Measurements from ENCODE around the gene SYNE3.

The SYNE3 gene

GRCh38 chr14:95489214-95490137 is 27.0 kb downstream of the SYNE3 start:
- peak; percentile 30 for DNase-seq (ENCODE audit: low spot score)

GRCh38 chr14:95488376-95489213 is 27.9 kb downstream of the SYNE3 start:
- peak; percentile 55 for DNase-seq (ENCODE audit: low spot score)

- DNase-seq (ENCODE audit: low spot score), result no peak
Measured at GRCh38 chr14:95487669-95488084, 28.8 kb downstream of the SYNE3 start.

- peak; percentile 93 for DNase-seq (ENCODE audit: low spot score)
Measured at GRCh38 chr14:95486875-95487668, 29.4 kb downstream of the SYNE3 start.

GRCh38 chr14:95485222-95485819 is 31.1 kb downstream of the SYNE3 start:
- DNase-seq (ENCODE audit: low spot score), result no peak

GRCh38 chr14:95484296-95484695 is 32.2 kb downstream of the SYNE3 start:
- DNase-seq (ENCODE audit: low spot score), result no peak

DNA sequence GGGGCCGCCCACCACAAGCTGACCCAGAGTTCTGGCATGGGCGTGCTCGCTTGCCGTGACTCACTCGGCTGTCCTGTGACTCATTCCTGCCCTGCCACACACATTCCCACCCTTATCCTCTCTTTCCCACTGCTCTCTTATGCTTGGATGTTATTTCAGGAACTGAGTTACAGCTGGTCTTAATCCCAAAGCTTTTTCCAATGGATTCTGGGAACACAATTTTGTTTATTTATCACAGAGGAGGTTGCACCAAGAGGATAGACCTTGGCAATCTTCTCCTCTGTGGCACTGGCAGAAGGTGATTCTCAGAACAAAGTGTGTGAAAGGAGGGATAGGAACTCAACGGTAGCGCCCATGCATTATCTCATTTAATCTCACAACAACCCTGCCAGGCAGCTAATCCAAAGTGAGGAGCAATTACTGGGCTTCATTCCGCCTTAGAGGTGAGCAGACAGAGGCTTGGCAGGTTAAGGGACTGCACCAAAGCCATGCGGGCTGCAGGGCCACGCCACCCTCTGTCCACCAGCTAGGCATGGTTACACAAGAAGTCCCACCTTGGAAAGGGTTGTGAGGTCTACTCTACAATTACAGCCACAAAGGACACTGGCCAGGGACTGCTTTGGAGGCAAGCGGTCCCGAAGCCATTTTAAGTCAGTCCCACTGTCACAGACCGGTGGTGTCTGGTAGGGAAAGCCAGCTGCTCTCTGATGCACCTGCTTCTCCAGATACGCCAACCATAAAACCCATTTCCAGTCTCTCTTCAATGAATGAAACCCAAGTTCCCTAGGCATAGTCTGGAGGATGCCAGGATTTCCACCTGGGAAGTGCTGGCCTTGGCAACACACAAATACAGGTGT is 32.9 kb downstream of the SYNE3 start:
- DNase-seq (ENCODE audit: low spot score), result peak; percentile 37

DNA sequence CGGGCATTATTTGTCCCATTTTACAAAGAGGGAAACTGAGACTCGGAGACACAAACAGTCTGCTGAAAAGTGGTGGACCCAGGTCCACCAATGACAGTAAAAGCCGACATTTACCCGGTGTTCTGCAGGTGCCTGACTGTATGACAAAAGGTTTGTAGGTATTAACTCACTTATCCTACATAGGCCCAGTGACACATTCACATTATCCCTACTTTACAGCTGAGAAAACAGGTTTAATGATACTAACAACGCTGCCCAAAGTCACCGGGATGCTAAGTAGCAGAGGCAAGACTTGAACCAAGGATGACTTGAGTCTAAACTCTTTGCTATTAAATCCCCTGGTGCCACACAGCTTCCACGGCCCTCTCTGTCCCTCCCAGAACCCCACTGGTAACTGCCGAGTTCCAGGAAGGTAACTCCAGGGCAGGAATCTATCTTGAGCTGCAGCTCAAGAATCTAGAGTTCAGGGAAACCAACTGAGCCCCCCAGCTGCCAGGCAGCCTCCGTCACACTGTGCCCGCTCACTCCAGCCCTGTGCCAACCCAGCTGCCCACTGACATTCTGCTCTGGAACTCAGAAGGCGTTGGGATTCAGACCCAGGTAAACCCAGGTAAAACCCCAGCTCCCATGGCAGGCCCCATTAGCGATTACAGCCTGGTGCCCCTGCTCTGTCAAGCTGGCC is 33.7 kb downstream of the SYNE3 start:
- DNase-seq (ENCODE audit: low spot score), result no peak

- DNase-seq (ENCODE audit: low spot score), result no peak
Measured at GRCh38 chr14:95481391-95482022, 34.9 kb downstream of the SYNE3 start.

DNA sequence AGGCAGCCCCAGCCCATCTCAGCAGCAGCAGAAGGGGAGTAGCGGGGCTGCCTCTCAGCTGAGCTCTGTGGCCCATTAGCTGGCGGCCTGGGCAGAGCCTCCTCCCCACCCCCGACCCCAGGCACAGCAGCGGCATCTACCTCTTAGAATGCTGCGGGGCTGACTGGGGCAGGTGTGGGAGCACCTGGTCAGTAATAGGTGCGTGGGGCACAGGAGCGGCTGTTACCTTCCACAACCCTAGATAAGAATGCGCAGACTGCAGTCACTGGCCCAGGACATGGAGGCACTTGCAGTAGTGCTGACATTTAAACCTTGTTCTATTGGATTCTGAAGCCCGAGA is 35.6 kb downstream of the SYNE3 start:
- no peak for DNase-seq (ENCODE audit: low spot score)

DNA sequence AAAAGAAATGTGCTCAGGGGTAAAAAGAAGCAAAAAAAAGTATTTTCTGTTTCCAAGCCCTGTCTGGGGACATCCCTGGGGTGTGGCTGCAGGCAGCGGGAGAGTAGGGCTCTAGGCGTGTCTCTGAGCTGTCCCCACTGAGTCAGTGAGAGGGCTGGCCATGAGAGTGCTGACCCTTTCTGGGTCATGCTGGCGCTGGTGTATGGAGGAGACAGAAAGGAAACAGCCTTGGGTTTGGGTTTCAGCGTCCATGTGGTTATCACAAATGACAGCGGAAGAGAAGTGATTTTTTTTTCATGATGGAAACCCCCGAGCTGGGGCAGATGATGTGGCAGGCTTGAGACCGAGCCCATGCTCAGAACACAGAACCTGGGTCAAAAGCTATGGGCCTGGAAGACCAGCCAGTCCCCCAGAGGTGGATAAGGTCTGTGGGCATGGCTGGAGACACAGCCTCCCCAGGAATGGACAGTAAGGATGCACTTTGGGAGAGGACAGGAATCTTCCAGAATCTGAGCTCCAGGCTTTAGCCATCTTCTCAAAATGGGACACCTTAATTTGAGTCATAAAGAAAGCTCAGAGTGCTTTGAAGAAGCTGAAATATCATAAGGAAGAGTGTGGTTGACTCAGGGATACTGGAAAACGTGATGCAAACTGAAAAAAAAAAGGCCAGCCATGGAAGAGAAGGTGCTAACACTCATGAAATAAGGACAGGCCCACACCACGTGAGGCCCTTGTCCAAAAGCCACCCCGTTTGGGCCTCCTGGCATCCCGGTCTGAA is 36.2 kb downstream of the SYNE3 start:
- DNase-seq (ENCODE audit: low spot score), result peak; percentile 57

GRCh38 chr14:95479494-95479893 is 37.0 kb downstream of the SYNE3 start:
- no peak for DNase-seq (ENCODE audit: low spot score)

GRCh38 chr14:95478818-95479217 is 37.6 kb downstream of the SYNE3 start:
- DNase-seq (ENCODE audit: low spot score), result no peak

- DNase-seq (ENCODE audit: low spot score), result no peak
Measured at GRCh38 chr14:95478309-95478708, 38.1 kb downstream of the SYNE3 start.

DNA sequence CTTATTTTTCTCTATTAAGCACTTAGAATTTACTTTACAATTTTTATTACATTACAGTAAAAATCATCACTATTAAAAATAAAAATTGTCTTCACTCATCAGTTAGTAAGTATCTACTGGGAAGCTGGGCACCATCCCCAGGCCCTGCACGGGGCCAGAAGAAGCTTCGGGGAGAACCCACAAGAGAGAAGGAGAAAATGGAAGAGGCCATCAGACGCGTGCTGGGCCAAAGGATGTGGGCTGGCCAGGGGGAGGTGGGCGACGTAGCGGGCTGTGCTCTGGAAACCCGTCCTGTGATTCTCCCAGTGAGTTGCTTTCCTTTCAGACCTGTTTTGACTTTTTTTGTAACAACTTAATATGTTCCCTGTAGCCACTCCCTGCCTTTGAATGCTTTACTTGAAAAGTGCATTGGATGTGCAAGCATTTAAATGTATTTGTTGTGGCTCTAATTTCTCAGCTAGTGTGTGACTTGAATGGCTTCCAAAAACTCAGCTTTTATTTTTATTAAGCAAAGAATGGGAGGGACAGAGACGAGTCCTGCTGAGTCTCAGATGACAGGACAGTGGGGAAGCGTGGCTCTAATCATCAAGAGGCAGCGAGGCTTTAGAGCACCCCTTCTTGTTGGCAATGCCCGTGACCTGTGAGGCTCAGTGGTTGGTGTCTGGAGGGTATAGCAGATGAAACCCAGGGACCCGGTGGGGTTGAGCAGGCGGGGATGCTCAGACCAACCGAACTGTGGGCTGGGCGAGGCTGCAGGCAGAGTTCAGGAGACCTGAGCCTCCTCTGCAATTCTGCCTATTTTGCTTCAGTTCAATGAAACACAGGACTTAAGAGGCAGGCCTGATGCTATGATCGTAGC is 38.8 kb downstream of the SYNE3 start:
- no peak for DNase-seq (ENCODE audit: low spot score)

DNA sequence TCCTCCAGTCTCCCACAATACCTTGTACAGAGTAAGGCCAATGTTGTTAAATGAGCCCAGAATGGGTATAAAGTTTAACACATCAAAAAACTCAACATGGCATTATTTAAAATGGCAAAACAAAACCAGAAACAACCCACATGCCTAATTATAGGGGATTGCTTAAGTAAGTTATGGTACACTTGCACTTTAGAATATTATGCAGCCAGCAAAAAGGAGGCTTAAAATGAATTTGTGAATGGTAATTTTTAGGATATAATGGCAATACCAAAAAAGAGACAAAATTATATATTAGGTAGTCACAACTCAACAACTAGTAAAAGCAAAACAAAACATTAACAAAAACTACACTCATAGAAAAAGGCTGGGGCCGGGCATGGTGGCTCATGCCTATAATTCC is 39.7 kb downstream of the SYNE3 start:
- DNase-seq (ENCODE audit: low spot score), result no peak

DNA sequence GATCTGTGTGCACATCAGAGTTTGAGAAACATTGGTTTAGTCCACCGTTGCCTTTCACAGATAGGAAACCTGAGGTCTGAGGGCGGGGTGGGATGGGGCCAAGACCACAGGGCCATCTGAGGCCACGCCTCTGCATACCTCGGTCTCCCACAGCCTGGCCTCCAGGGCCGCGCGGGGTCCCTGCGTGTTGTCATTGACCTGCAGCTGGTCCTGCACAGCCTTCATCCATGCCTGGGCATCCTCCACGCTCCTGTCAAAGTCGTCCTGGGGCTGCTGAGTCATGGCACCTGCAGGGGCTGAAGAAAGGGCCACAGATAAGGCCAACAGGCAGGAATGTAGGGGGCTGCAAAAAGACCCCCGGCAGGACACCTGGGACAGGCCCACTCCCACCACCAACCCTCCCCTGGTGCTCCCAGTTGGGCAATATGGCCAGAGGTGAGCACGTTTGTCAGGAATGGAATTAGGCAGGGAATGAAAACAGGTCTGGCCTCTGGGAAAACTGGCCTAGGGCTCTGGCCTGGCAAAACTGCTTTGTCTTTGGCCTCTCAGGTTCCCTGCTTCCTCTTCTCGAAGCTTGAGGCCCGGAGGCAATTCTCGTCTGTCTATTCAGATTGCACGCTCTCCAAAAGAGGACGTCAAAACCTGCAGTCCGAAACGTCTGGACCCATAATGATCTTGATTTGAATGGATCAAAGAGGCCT is 40.8 kb downstream of the SYNE3 start:
- DNase-seq (ENCODE audit: low spot score), result no peak

Data from NAMALWA (cell line).